SU-DHL-6 (cell line): ENCODE results near the gene PKNOX2.

ENCODE experiments used
- CTCF ChIP-seq: fragments of 200-600 bp; sonication (generic); IDR thresholded peaks from one replicate; pipeline ENCODE4 v1.5.1; 2017; ENCODE audit warnings: antibody characterized with exemption, mild to moderate bottlenecking, low read length, moderate library complexity; ENCODE audit not compliant: insufficient read depth, poor library complexity, severe bottlenecking
- EZH2phosphoT487 ChIP-seq: fragments of 200-600 bp; sonication (generic), shearing (Covaris generic); conservative IDR thresholded peaks from 2 replicates; pipeline ENCODE4 v1.6.1; 2018; ENCODE audit warnings: mild to moderate bottlenecking, antibody characterized with exemption, low read length, moderate library complexity, mixed read lengths

- TF ChIP-seq CTCF (no peak), EZH2phosphoT487 (no peak)
Observed at GRCh38 chr11:125455851-125456250, 291.3 kb downstream of the PKNOX2 start.
